GM12875 (cell line): ENCODE data around the gene PADI3.

Source experiments
- H3K4me3 ChIP-seq: one replicate; pipeline ENCODE4 v1.5.1; 2011; ENCODE audit warnings: low read depth, low read length, control low read depth
- TF ChIP-seq, protein P1 (sequence below): IDR thresholded peaks from 2 replicates; pipeline ENCODE4 v1.5.1; 2011; ENCODE audit warnings: low read depth, mild to moderate bottlenecking, control low read depth, inconsistent platforms, low read length, moderate library complexity, borderline replicate concordance; ENCODE audit not compliant: insufficient read depth

The PADI3 gene

DNA sequence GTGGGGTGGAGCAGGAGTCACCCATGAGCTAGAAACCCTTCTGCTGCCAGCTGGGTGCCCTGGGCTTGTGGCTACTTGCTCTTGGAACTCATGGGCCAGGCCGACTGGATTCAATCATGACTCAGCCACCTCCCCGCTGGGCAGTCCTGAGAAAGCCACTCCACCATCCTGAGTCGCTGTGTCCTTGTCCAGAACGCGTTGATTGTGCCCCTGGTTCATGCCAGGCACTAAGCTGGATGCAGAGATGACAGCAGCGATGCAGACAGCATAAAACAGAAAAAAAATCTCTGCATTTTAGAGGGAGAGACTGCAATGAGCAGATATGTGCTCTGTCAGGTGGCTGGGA is 33.4 kb upstream of the PADI3 start:
- TF ChIP-seq, protein P1, sequence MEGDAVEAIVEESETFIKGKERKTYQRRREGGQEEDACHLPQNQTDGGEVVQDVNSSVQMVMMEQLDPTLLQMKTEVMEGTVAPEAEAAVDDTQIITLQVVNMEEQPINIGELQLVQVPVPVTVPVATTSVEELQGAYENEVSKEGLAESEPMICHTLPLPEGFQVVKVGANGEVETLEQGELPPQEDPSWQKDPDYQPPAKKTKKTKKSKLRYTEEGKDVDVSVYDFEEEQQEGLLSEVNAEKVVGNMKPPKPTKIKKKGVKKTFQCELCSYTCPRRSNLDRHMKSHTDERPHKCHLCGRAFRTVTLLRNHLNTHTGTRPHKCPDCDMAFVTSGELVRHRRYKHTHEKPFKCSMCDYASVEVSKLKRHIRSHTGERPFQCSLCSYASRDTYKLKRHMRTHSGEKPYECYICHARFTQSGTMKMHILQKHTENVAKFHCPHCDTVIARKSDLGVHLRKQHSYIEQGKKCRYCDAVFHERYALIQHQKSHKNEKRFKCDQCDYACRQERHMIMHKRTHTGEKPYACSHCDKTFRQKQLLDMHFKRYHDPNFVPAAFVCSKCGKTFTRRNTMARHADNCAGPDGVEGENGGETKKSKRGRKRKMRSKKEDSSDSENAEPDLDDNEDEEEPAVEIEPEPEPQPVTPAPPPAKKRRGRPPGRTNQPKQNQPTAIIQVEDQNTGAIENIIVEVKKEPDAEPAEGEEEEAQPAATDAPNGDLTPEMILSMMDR: no peak
- no peak overlapping the region for H3K4me3 ChIP-seq

DNA sequence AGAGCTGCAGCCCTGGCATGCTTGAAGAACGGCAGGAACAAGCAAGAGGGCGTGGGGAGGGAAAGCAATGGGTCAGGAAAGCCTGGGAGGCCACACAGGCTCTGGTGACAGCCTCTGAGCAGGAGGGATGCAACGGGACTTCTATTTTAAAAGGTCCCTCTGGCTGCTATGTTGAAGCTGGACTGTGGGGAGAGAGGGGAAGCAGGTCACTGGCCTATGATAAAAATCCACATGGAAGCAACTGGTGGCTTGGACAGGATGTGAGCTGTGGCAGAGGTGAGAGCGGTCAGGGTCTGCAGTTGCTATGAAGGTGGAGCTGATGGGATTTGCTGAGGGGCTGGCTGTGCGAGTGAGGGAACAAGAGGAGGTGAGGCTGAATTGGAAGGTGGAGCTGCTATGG is 32.8 kb upstream of the PADI3 start:
- H3K4me3 ChIP-seq: no peak overlapping the region
- TF ChIP-seq, protein P1: no peak

DNA sequence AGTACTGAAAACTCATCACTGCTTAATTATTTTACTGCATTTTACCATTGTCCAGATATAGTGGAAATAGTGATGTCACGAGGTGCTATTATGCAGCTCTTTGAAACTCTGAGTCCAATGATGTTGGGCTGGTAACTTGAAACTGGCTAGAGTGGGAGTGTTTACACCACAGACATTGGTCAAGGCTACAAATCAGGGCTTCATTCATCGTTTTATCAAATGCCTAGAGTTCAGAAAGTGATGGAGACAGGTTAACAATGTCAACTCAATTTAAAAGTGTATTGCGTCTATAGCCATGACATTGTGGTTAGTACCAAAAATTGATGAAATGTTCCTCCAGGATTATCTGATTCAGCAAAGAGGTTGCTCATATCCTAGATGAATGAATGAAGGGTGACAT is 31.3 kb upstream of the PADI3 start:
- no peak overlapping the region for H3K4me3 ChIP-seq
- TF ChIP-seq, protein P1: no peak

DNA sequence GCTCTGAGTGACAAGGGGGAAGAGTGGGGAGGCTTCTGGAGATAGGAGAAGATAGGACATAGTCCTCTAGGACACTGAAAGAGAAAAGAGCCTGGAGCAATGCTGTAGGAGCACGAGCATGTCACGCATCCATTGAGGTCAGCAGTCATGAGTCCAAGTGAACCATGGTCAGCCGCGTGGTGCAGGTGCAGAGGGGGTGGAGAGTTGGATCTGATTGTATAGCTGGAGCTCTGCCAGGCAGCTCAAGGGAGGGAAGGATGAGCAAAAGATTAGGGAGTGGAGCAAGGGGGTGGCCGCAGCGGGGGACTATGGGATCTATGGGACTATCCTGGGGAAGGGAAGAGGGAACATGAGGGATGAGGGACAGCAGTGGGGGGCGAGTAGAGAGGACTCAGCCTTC is 30.0 kb upstream of the PADI3 start:
- TF ChIP-seq, protein P1: no peak
- no peak overlapping the region for H3K4me3 ChIP-seq

DNA sequence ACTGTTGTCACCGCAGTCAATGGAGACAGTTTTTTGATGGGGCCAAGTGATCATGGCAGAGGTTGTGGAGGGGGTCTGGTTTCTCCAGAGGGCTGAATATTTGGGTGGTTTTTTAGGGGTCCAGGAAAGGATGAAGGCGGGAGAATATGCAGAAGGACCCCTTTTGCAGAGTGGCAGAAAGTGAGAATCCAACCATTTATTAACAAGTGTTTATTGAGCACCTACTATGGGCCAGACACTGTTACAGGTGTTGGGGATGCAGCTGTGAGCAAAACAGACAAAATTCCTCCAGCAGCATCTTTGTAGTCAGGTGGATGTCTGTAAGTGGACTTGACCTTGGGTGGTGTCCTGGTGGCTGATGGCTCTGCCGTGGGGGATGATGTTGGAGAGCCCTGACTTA is 28.6 kb upstream of the PADI3 start:
- H3K4me3 ChIP-seq: no peak overlapping the region
- TF ChIP-seq, protein P1: no peak

DNA sequence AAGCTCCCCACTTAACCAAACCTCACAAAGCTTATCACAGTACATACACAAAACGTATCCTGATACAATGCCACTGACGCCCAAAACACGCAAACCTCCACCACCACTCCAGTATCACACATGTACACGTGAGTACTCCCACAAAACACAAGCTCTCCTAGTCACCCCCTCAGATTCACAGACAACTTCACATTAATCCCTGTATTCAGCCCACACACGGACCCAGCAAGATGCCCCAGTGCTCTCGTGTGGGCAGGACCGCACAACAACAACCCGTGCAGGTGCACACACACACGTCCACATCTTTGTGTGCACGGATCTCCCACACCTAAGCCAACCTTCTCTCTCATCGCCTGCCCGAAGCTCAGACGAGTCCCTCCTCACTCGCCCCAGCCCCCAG is 26.3 kb upstream of the PADI3 start:
- TF ChIP-seq, protein P1: no peak
- H3K4me3 ChIP-seq: no peak overlapping the region

DNA sequence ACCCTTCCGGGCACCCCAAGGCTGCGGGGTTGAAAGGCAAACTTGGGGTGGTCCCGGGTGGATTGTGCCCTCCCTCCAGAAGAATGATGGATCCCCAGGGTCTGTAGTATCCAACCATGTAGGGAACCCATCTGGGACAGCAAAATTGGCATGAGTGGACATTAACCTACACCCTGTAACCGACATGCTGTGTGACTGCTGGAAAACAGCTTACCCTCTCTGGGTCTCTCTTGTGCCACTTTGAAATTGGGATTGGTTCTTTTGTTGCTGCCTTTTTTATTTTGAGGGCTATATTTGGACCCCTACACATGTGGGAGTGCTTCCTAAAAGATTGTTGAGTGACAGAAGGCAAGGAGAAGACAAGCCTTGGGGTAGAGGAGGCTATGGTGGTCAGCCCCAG is 24.5 kb upstream of the PADI3 start:
- TF ChIP-seq, protein P1: no peak
- no peak overlapping the region for H3K4me3 ChIP-seq

DNA sequence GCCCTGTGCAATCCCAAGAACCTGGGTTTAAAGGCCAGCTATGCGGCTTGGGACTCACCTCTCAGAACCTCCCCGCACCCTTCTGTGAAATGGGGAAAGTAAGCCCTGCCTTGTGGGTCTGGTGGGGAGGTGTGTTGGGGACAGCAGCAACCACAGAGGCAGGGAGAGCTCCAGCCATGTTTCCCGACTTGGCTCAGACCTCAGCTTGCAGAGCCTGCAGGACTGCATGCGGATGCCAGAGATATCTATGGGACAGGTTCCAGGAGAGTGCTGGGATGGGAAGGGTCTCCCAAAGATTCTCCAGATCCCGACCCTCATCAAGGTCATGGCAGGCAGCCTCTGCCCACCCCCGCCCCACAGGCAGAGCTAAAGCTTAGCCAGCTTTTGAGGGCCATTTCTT is 23.8 kb upstream of the PADI3 start:
- no peak overlapping the region for H3K4me3 ChIP-seq
- TF ChIP-seq, protein P1: no peak
